ENCODE results near the gene RBP3.

RBP3 gene

DNA sequence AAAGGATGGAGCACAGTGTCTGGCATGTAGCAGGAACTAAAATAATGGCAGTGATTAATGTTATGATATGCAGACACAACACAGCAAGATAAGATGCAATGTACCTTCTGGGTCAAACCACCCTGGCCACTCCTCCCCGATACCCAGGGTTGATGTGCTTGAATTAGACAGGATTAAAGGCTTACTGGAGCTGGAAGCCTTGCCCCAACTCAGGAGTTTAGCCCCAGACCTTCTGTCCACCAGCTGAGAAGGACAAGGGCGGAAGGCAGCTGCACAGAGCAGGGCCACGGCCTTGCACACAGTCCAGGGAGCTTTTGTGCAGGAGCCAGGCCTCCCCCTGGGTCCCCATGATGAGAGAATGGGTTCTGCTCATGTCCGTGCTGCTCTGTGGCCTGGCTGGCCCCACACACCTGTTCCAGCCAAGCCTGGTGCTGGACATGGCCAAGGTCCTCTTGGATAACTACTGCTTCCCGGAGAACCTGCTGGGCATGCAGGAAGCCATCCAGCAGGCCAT is at the start of gene RBP3:
Gene RBP3 (plus strand): TSS at position 226 of the 514 bp plus-strand sequence. CDS start 122 bp downstream, at position 348.
- no peak for DNase-seq

DNA sequence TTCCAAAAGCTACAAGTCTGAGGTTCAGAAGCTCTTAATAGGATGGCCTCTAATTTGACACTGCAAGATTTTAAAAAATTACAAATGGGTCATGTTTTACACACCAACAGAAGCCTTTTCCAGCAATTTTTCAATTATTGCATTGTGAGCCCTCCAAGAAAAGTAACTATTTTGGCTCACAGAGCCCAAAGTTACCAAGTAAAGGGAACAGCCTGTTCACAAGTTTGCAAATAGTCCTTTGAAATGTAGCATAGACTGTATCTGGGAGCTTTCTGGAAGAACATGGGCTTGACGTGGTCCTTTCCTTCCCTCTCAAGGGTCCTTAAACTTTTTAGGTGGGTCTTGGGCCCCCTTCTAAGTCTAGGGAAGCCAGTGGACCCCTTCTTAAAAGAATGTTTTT is 49.4 kb upstream of the RBP3 start:
- no peak for DNase-seq

DNA sequence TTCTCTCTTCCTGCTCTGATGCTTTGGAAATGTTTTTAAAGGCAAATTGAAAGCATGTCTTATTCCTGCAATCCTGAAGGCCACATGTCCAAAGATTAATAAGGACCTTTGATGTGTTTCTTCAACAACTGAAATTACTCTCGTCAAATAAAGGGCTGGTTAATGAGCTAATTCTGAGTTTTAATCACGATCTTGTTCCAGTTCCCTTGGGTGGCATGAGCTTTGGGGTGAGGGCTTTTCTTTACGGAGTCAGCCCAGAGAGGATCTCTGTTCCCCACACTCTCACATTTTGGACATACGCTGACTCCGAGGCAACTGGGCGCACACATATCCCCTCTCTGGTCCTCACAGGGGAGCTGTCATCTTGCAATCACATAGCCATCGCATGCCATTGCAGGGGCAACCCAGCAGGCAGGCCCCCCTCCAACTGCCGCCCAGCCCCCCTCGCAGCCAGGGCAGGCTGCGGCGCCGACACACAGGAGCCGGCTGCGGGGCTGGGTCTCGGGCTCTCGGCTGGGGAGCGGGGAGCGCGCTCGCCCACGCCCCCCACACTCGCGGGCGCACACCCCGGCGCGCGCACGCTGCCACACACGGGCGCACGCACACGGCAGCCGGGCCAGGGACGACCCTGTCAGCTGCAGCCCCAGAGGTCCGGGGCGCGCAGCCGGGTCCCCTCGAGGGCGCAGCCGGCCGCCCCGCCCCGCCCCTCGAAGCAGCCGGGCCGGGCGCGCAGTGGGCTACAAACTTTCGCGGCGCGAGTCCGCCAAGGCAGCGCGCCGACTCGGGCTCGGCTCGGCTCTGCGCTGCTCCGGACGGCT is 48.3 kb upstream of the RBP3 start, which contains the start of gene GDF10:
Gene GDF10 (plus strand): TSS at position 587 of the 818 bp plus-strand sequence. CDS start 455 bp downstream, outside the sequence.
- no peak for DNase-seq

DNA sequence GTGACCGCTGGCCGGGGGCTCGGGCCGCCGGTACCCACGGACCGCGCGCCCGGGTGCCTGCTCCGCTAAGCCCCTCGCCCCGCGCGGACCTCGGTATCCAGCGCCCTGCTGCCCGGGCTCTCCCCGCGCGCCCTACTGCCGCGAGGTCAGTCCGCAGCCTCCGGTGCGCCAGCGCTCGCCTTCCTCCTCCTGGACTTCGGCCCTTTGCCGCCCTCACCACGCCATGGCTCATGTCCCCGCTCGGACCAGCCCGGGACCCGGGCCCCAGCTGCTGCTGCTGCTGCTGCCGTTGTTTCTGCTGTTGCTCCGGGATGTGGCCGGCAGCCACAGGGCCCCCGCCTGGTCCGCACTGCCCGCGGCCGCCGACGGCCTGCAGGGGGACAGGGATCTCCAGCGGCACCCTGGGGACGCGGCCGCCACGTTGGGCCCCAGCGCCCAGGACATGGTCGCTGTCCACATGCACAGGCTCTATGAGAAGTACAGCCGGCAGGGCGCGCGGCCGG is 47.7 kb upstream of the RBP3 start:
- no peak for DNase-seq

DNA sequence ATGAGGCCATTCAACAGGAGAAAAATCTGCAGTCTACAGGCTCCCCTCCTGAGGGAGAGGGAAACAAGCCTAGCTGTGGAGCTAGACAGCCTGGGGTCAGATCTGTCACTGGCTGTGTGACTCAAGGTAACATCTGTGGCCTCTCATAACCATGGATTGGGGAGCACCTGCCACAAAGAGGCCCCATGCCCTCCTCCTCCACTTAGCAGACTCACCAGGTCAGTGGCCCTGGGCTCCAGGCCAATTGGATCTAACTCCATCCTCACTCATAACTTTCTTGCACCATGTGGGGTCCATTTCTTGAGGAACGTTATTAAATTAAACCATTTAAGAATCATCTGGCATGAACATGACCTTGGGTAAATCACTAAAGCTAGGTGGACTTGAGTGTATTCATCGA is 46.3 kb upstream of the RBP3 start:
- DNase-seq = no peak

DNA sequence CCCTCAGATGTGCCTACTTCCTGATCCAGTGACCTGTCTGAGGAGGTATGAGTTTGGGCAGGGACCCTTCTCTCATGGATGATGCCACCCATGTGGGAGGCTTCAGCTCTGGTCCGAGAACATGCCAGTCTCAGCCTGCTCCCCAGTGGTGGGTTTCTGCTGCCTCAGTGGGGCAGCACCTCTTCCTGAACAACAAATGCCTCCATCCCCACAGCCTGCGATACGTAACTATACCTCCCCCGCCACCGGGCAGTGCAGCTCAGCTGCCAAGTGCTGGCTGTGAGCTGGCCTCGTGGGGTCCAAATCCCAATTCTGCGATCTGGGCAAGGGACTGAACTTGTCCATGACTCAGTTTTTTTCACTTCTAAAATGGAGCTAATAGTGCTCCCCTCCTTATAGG is 45.1 kb upstream of the RBP3 start:
- no peak for DNase-seq

DNA sequence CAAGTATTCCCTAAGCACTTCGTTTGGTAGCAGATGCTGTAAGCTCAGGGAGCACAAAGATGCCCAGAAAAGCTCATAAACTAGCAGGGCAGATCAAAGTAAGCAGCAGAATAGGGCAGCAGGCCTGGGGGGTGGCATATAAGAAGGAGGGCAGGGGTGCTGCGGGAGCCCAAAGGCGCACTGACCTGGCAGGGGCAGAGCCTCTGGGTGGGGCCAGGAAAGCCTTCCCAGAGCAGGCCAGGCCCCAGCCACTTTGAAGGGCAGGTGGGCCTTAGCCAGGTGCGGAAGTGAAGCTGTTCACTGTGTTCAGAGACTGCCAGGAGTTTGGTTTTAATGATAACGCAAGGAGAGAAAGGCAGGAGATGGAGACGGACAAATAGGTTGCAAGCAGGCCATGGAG is 44.3 kb upstream of the RBP3 start:
- DNase-seq = no peak

DNA sequence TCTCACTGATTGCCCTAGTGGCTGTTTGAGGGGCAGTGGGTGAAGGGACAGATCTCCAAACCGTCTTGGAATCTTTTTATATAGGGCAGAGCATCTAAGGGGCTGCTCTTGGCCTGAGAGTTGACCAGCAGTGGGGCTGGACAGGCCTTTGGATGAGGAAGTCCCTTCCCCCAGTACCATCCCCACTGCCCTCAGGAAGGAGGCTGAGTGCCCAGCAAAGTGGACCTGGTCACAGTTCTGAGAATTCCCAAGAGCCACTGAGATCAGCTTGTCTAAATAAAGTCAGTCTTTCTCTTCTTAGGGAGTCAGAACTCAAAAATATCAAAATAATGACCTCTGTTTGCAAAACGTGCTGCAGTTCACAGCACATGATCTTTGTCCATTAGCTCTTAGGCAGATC is 42.6 kb upstream of the RBP3 start:
- DNase-seq = no peak

DNA sequence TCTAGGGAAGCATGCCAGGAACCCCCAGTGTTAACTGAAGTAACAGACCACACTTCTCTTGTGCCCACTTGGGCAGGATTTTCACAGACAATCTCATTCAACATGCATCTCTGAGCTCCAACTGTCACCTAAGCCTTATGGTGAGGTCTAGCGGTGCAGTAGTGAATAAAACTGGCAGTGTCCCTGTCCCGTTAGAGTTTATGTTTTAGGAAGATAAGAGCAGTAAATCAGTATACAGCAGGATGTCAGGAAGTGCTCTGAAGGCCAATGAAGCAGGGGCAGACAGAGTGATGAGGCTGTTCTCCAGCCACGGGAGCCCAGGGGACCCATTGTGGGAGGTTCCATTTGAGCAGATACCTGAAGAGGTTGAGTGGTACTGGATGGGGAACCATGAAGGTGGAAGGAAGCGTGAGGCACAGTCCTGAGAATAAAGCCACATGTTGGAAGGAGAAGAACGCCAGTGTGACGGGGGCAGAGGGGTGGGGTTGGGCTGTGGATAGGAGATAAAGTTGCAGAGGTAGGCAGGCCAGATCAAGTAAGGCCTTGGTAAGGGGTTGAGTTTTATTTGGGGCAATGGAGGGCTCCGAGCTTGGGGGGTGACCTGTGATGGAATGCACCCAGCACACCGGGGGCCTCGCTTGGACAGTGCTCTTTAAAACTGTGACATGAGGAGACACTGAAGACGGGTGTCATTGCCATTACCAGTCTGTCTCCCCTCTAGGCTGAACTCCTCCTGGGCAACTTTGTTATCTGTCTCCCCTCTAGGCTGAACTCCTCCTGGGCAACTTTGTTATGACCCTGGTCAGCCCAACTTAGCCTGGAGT is 41.6 kb upstream of the RBP3 start:
- DNase-seq = no peak

DNA sequence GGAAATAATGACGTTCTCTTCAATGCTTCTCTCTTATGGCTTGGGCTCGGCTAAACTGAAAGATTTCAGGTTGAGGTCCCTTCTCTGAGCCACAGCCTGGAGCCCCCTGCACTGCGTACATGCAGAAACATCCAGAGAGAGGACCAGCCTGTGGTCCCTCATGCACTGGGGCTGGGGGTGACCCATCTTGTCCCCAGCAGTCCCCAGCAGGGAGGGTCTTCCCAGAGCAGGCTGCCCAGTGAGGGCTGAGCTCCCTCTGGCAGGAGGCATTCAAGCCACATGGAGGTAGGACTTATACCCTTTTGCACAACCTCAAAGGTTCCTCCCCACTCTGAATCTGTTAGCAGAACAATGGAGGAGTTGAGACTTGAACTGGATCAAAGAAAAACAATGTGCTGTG is 40.8 kb upstream of the RBP3 start:
- DNase-seq = no peak

DNA sequence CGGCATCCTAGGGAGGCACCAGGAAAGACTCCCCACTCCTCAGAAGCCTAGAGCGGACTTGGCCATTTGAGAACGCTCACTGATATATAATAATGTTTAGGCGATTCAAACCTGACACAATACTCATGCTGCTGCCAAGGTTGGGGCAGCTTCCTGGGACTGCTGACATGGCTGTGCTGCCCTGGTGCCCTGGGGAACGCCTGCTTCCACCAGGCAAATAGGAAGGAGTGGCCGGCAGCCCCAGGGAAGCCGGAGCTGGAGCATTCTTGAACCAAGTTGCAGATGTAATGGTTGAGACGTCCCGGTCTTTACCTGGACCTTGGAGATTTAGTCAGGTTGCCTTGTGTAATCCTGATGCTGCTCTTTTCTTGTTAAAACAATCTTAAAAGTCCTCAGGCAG is 39.4 kb upstream of the RBP3 start:
- no peak for DNase-seq

DNA sequence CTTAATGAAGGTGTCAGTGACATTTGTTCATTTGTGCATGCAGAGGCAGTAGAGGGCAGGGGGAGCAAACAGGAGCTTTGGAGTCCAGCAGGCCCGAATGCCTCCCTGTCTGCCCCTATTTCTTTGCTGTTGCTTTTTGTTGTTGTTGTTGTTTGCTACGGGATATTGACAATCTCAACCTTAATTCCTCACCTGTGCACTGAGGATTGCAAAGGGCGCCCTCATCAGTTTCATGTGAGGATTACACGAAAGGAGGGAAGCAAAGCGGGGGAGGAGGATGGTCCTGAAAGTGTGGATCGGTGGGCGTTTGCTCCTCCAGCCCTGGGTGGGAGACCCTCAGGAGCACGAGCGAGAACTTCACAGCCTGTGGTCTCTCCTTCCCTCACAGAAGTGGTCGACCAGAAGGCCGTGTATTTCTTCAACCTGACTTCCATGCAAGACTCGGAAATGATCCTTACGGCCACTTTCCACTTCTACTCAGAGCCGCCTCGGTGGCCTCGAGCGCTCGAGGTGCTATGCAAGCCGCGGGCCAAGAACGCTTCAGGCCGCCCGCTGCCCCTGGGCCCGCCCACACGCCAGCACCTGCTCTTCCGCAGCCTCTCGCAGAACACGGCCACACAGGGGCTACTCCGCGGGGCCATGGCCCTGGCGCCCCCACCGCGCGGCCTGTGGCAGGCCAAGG is 38.6 kb upstream of the RBP3 start:
- DNase-seq = no peak

DNA sequence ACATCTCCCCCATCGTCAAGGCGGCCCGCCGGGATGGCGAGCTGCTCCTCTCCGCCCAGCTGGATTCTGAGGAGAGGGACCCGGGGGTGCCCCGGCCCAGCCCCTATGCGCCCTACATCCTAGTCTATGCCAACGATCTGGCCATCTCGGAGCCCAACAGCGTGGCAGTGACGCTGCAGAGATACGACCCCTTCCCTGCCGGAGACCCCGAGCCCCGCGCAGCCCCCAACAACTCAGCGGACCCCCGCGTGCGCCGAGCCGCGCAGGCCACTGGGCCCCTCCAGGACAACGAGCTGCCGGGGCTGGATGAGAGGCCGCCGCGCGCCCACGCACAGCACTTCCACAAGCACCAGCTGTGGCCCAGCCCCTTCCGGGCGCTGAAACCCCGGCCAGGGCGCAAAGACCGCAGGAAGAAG is 38.1 kb upstream of the RBP3 start:
- no peak for DNase-seq

DNA sequence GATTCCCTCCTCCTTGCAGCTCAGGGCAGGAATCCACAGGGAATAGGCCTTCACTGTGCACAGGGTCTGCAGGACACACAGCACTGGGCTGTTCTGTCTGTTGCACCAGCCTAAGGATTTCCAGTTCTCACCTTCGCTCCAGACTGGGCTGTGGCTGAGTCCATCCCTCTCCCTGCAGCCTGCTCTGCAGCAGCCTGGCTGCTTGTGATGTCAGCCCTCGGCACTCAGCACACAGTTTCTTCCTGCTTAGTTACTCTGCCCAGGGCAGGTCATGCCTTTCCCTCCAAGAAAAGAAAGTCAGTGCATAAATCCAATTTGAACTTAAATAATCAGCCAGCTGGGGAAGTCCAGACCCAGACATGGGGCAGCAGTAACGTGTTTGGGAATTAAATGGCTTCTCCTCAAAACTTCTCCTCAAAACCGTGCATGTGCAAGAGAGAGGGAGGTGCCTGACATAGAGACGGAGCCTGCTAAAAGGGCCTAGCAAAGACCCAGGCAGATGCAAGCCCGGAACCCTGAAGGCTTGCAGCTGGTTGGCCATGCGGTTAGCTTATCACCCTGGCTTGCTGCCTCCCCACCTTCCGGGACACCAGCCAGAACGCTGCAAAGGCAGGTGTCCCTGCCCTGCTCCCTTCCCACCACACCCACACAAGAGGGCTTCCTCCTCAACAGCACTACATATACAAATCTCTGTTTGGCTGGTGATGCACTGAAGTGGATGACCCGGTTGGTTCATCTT is 36.8 kb upstream of the RBP3 start:
- no peak for DNase-seq

DNA sequence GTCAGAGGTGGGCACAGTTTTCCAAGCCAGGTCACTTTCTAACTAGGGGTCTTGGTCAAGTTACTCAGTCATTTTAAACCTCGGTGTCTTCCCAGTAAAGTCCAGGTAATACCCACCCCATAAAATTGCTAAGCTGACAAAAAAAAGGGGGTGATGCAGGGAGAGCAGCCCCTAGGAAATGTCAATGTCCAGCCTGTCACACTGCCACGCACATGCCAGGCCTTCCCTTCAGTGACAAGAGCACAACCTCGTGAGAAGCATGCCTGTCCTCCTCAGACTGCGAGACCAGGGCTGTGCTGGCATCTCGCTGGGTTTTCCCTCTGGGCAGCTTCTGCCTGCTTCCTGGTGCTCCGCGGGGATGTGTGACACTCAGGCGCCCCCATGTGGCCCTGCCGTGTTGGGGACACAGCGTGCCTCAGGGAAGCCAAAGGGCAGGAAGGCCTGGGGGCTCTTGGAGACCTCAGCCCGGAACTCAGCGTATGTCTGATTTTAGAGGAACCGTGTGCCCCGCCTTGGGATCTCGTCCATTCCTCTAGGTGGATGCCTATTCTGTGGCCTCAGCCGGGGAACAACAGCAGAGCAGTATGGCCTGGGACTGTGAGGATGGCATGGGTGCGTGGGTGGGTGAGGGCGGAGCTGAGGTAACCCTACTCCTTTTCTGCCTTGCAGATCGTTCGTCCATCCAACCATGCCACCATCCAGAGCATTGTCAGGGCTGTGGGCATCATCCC is 36.1 kb upstream of the RBP3 start:
- DNase-seq = no peak

DNA sequence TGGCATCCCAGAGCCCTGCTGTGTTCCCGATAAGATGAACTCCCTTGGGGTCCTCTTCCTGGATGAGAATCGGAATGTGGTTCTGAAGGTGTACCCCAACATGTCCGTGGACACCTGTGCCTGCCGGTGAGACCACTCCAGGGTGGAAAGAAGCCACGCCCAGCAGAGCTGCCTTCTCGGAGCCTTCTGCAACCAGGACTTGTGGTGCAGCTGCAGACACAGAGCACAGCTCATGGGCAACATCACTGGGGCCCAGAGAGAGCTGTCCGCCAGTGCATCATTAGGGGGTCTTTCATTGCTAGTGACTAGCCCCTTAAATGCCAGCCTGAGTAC is 35.5 kb upstream of the RBP3 start:
- no peak for DNase-seq

DNA sequence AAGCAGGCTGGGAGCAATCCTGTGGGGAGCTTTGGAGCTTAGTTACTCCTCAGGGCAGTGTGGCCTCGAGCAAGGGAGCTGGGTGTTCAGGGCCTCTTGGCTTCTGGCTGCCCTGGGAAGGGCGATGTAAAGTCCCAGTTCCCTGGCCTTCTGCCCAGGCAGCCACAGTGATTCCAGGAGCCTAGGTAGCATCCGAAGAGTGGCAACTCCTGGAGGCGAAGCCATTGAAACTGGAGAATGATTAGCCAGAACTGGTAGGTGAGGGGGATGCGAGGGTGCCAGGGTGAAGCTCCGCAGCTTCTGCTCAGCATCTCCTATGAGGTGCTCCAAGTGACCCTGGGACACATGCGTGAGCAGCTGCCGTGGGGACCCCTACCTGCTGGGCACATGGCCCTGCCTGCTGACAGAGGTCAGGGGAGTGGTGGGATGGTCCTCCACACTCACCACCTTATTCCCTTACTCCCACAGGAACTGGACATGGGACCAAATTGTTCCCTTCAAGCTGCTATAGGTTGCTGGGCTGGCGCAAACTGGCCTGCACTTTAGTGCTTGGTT is 33.7 kb upstream of the RBP3 start:
- no peak for DNase-seq

DNA sequence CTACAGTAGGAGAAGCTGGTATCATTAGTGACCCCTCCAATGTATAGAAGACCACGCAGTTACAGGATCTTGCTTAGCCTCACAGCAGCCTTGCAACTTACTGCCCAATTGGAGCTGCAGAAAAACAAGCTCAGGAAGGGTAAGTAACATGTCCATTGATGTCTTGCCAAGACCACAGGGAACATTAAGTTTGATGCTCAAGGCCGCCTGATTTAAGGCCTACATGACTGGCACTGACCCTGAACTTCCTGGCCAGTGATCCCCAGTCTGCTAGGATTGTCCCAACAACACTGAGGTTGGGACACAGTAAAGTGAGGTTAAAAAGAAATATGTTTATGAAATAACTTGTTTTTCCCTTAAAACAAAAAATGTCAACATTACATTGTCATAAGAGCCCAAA is 32.7 kb upstream of the RBP3 start:
- no peak for DNase-seq

DNA sequence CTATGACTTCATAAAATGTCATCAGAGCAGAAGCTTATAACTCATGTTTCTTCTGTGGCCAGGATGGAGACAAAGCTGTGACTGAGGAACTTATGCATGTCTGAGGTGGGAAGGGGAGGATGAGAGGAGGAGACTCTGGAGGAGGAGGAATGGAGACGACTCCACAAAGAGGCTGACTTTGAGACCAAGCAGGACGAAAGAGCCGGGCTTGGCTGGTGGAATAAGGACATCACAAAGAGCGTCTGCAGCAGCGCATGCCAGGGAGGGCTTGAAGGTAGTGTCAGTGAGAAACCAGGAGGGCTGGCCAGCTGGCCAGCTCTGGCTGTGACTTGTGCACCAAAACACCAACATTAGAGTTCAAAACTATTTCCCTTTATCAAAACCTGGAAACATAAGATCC is 32.0 kb upstream of the RBP3 start:
- no peak for DNase-seq

DNA sequence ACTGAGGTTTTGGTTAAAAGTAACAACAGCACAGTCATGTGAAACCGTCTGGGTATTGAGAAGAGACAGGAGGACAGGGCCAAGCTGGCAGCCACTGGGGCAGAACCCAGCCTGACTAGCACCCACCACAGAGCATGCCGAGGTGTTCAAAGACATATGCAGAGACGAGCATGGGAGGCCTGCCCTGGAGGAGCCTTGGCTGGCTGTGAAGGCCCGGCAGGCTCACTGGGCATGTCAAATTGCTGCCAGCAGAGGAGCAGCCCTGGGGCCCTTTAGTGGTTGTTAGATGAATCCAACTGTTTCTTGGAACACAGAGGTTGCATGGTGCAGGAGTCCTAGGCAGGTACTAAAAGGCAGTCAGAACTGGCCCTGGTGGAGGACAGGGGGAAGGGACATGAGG is 30.9 kb upstream of the RBP3 start:
- DNase-seq = no peak

DNA sequence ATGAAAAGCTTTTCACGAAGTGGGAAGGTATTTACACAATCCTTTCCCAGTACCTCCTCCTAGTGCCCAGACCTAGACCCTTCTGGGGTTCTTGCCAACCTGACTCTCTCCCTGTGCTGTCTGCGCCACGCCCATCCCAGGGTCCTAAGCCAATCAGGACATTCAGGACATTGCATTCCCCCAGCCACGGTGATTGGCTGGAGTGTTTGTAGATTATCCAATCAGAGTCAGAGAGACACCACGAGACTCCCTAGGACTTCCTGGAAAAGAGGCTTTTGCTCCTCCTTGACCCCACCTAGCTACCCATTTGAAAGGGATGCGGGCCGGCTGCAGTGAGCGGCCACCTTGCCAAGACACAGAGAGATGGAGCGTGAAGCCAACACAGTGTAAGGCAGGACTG is 29.5 kb upstream of the RBP3 start:
- DNase-seq = no peak

DNA sequence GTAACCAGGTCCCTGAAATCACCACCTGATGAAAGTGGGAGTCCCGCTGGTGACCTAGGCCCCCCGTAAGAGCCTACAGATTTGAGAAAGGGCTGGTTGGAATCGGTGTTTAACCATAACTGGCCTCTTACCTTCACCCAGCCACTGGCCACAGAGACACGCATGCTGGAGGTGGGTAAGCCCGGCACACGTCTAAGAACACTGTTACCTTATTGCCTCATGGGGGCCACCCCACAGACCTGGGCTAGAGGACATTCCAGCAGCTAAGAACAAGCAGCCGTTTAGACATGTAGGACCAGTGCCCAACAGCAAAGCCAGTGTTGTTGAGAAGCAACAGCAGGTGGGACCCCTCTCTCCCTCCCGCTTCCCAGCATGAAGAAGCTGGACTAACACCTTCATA is 28.4 kb upstream of the RBP3 start:
- no peak for DNase-seq

Data from NCI-H446 treated with DMSO at 0.1 percent for 48 hours (cell line).